ENCODE results near the gene PRG2.
A peak's percentile ranks its signal among the peaks of the same experiment; 100 is the strongest.

The PRG2 gene

GRCh38 chr11:57354699-57355098 is 35.8 kb downstream of the PRG2 start:
- H3K36me3 ChIP-seq (ENCODE audit: control insufficient read depth, insufficient read depth, low read length), result no peaks in the 10 kb centered on the region
- no peaks in the 10 kb centered on the region for H3K27me3 ChIP-seq (ENCODE audit: control insufficient read depth, insufficient read depth, low read length)
- no peak overlapping the region for H3K4me3 ChIP-seq (ENCODE audit: low read depth, low read length)
- H3K9me3 ChIP-seq (ENCODE audit: control insufficient read depth, insufficient read depth, low read depth, low read length), result no peaks in the 10 kb centered on the region
- H3K9ac ChIP-seq (ENCODE audit: low read length), result no peak overlapping the region
- no peak overlapping the region for H3K27ac ChIP-seq (ENCODE audit: low read depth, low read length)
- H3K4me1 ChIP-seq (ENCODE audit: control insufficient read depth, insufficient read depth, low read length), result peaks cover 20% of the 10 kb centered on the region

- H3K4me3 ChIP-seq (ENCODE audit: low read depth, low read length), result no peak overlapping the region
- H3K9ac ChIP-seq (ENCODE audit: low read length), result no peak overlapping the region
- H3K36me3 ChIP-seq (ENCODE audit: control insufficient read depth, insufficient read depth, low read length), result no peaks in the 10 kb centered on the region
Measured at GRCh38 chr11:57353852-57354251, 36.6 kb downstream of the PRG2 start.

GRCh38 chr11:57353446-57353845 is 37.0 kb downstream of the PRG2 start:
- Histone ChIP-seq H3K4me3 (ENCODE audit: low read depth, low read length) (no peak overlapping the region), H3K9me3 (ENCODE audit: control insufficient read depth, insufficient read depth, low read depth, low read length) (no peaks in the 10 kb centered on the region), H3K27ac (ENCODE audit: low read depth, low read length) (no peak overlapping the region), H3K27me3 (ENCODE audit: control insufficient read depth, insufficient read depth, low read length) (0 out of 2 replicates have a peak, but pooled peaks cover 2% of the 10 kb centered on the region), H3K36me3 (ENCODE audit: control insufficient read depth, insufficient read depth, low read length) (no peaks in the 10 kb centered on the region), H3K4me1 (ENCODE audit: control insufficient read depth, insufficient read depth, low read length) (peaks cover 17% of the 10 kb centered on the region), H3K9ac (ENCODE audit: low read length) (no peak overlapping the region)

More at GRCh38 chr11:57353852-57354251, 36.6 kb downstream of the PRG2 start:
- H3K27me3 ChIP-seq (ENCODE audit: control insufficient read depth, insufficient read depth, low read length), result no peaks in the 10 kb centered on the region
- peaks cover 17% of the 10 kb centered on the region for H3K4me1 ChIP-seq (ENCODE audit: control insufficient read depth, insufficient read depth, low read length)
- no peak overlapping the region for H3K27ac ChIP-seq (ENCODE audit: low read depth, low read length)
- no peaks in the 10 kb centered on the region for H3K9me3 ChIP-seq (ENCODE audit: control insufficient read depth, insufficient read depth, low read depth, low read length)

GRCh38 chr11:57353036-57353435 is 37.4 kb downstream of the PRG2 start:
- Histone ChIP-seq H3K36me3 (ENCODE audit: control insufficient read depth, insufficient read depth, low read length) (no peaks in the 10 kb centered on the region), H3K4me3 (ENCODE audit: low read depth, low read length) (no peak overlapping the region), H3K9me3 (ENCODE audit: control insufficient read depth, insufficient read depth, low read depth, low read length) (no peaks in the 10 kb centered on the region), H3K27me3 (ENCODE audit: control insufficient read depth, insufficient read depth, low read length) (0 out of 2 replicates have a peak, but pooled peaks cover 5% of the 10 kb centered on the region), H3K4me1 (ENCODE audit: control insufficient read depth, insufficient read depth, low read length) (peaks cover 17% of the 10 kb centered on the region), H3K9ac (ENCODE audit: low read length) (no peak overlapping the region), H3K27ac (ENCODE audit: low read depth, low read length) (no peak overlapping the region)

GRCh38 chr11:57349491-57350274 is 40.8 kb downstream of the PRG2 start:
- Histone ChIP-seq H3K9ac (ENCODE audit: low read length) (peak overlapping the region; percentile 11), H3K9me3 (ENCODE audit: control insufficient read depth, insufficient read depth, low read depth, low read length) (no peaks in the 10 kb centered on the region), H3K27me3 (ENCODE audit: control insufficient read depth, insufficient read depth, low read length) (0 out of 2 replicates have a peak, but pooled peaks cover 13% of the 10 kb centered on the region), H3K36me3 (ENCODE audit: control insufficient read depth, insufficient read depth, low read length) (no peaks in the 10 kb centered on the region), H3K27ac (ENCODE audit: low read depth, low read length) (no peak overlapping the region), H3K4me3 (ENCODE audit: low read depth, low read length) (peak overlapping the region; percentile 51), H3K4me1 (ENCODE audit: control insufficient read depth, insufficient read depth, low read length) (peaks cover 23% of the 10 kb centered on the region)

- Histone ChIP-seq H3K4me3 (ENCODE audit: low read depth, low read length) (no peak overlapping the region), H3K27ac (ENCODE audit: low read depth, low read length) (no peak overlapping the region), H3K36me3 (ENCODE audit: control insufficient read depth, insufficient read depth, low read length) (no peaks in the 10 kb centered on the region), H3K27me3 (ENCODE audit: control insufficient read depth, insufficient read depth, low read length) (0 out of 2 replicates have a peak, but pooled peaks cover 13% of the 10 kb centered on the region), H3K4me1 (ENCODE audit: control insufficient read depth, insufficient read depth, low read length) (peaks cover 24% of the 10 kb centered on the region), H3K9ac (ENCODE audit: low read length) (no peak overlapping the region), H3K9me3 (ENCODE audit: control insufficient read depth, insufficient read depth, low read depth, low read length) (no peaks in the 10 kb centered on the region)
Measured at GRCh38 chr11:57348636-57349313, 41.7 kb downstream of the PRG2 start.

GRCh38 chr11:57348052-57348451 is 42.4 kb downstream of the PRG2 start:
- no peak overlapping the region for H3K27ac ChIP-seq (ENCODE audit: low read depth, low read length)
- no peak overlapping the region for H3K9ac ChIP-seq (ENCODE audit: low read length)
- H3K4me1 ChIP-seq (ENCODE audit: control insufficient read depth, insufficient read depth, low read length), result peaks cover 24% of the 10 kb centered on the region

GRCh38 chr11:57347336-57347735 is 43.1 kb downstream of the PRG2 start:
- no peak overlapping the region for H3K27ac ChIP-seq (ENCODE audit: low read depth, low read length)
- no peaks in the 10 kb centered on the region for H3K9me3 ChIP-seq (ENCODE audit: control insufficient read depth, insufficient read depth, low read depth, low read length)
- no peak overlapping the region for H3K9ac ChIP-seq (ENCODE audit: low read length)
- peaks cover 27% of the 10 kb centered on the region for H3K4me1 ChIP-seq (ENCODE audit: control insufficient read depth, insufficient read depth, low read length)
- no peak overlapping the region for H3K4me3 ChIP-seq (ENCODE audit: low read depth, low read length)
- no peaks in the 10 kb centered on the region for H3K36me3 ChIP-seq (ENCODE audit: control insufficient read depth, insufficient read depth, low read length)
- H3K27me3 ChIP-seq (ENCODE audit: control insufficient read depth, insufficient read depth, low read length), result 0 out of 2 replicates have a peak, but pooled peaks cover 13% of the 10 kb centered on the region

More at GRCh38 chr11:57348052-57348451, 42.4 kb downstream of the PRG2 start:
- Histone ChIP-seq H3K4me3 (ENCODE audit: low read depth, low read length) (no peak overlapping the region), H3K27me3 (ENCODE audit: control insufficient read depth, insufficient read depth, low read length) (0 out of 2 replicates have a peak, but pooled peaks cover 13% of the 10 kb centered on the region), H3K36me3 (ENCODE audit: control insufficient read depth, insufficient read depth, low read length) (no peaks in the 10 kb centered on the region), H3K9me3 (ENCODE audit: control insufficient read depth, insufficient read depth, low read depth, low read length) (no peaks in the 10 kb centered on the region)

GRCh38 chr11:57345555-57346211 is 44.8 kb downstream of the PRG2 start:
- Histone ChIP-seq H3K27me3 (ENCODE audit: control insufficient read depth, insufficient read depth, low read length) (0 out of 2 replicates have a peak, but pooled peaks cover 13% of the 10 kb centered on the region), H3K9ac (ENCODE audit: low read length) (no peak overlapping the region), H3K4me1 (ENCODE audit: control insufficient read depth, insufficient read depth, low read length) (peaks cover 27% of the 10 kb centered on the region), H3K36me3 (ENCODE audit: control insufficient read depth, insufficient read depth, low read length) (no peaks in the 10 kb centered on the region), H3K27ac (ENCODE audit: low read depth, low read length) (no peak overlapping the region), H3K4me3 (ENCODE audit: low read depth, low read length) (no peak overlapping the region), H3K9me3 (ENCODE audit: control insufficient read depth, insufficient read depth, low read depth, low read length) (no peaks in the 10 kb centered on the region)

GRCh38 chr11:57344826-57345225 is 45.6 kb downstream of the PRG2 start:
- H3K27me3 ChIP-seq (ENCODE audit: control insufficient read depth, insufficient read depth, low read length), result peaks cover 13% of the 10 kb centered on the region; the same call in 1 of the 2 replicates
- no peak overlapping the region for H3K9ac ChIP-seq (ENCODE audit: low read length)
- H3K27ac ChIP-seq (ENCODE audit: low read depth, low read length), result no peak overlapping the region
- H3K4me3 ChIP-seq (ENCODE audit: low read depth, low read length), result no peak overlapping the region
- peaks cover 33% of the 10 kb centered on the region for H3K4me1 ChIP-seq (ENCODE audit: control insufficient read depth, insufficient read depth, low read length)
- H3K36me3 ChIP-seq (ENCODE audit: control insufficient read depth, insufficient read depth, low read length), result no peaks in the 10 kb centered on the region
- H3K9me3 ChIP-seq (ENCODE audit: control insufficient read depth, insufficient read depth, low read depth, low read length), result no peaks in the 10 kb centered on the region

Measured in HUES6 (cell line).